ENCODE results near the gene FFAR2. TPM values are rescaled to one million over a fixed set of nuclear protein-coding genes. Genes with fewer than 3 reads are reported as not detected.
"Not testable (repeated sequence)": the region's sequence is repeated elsewhere in the genome, so short reads cannot be mapped to it uniquely, and the experiment has no call there.

FFAR2 gene
- total RNA-seq, 1 experiment from 2014 or later = not detected

- H3K27ac ChIP-seq (ENCODE audit: low read depth, low read length); BruUV-seq (replicated peaks); H2AFZ ChIP-seq (ENCODE audit: low read depth, low read length, poor library complexity, severe bottlenecking); H3K79me2 ChIP-seq (ENCODE audit: insufficient read depth, low read length); H3K4me2 ChIP-seq (ENCODE audit: low read length); H3K9ac ChIP-seq (ENCODE audit: low read length); H3K4me3 ChIP-seq (replicated peaks in 1 of 2; ENCODE audit: low read depth in 1 of 2, low read length in 2 of 2); H3K36me3 ChIP-seq (ENCODE audit: control insufficient read depth in 1 of 2, insufficient read depth in 2 of 2, low read length in 2 of 2); CTCF ChIA-PET; H3K27me3 ChIP-seq (ENCODE audit: insufficient read depth, low read length); H3K9me2 ChIP-seq (ENCODE audit: insufficient read depth); RAD21 ChIA-PET (ENCODE audit: low non-redundant PET in 1 of 2, low total read pairs in 2 of 2, uncharacterized antibody in 2 of 2, unreplicated experiment in 2 of 2); intact Hi-C loops (cut with micrococcal nuclease); H3K9me3 ChIP-seq (ENCODE audit: control insufficient read depth in 1 of 2, insufficient read depth in 1 of 2, low read depth in 1 of 2, low read length in 2 of 2); ATAC-seq; H3K4me1 ChIP-seq (ENCODE audit: control insufficient read depth in 1 of 2, insufficient read depth in 2 of 2, low read length in 2 of 2); H4K20me1 ChIP-seq (ENCODE audit: insufficient read depth); DNase-seq (ENCODE audit: low read depth, low spot score): not testable (repeated sequence)
- POLR2A ChIA-PET = interaction anchor here (1.6 kb wide), 1 partner anchor 14 kb away, joined by 3 read pairs; no protein-coding TSS in a partner anchor
Measured at GRCh38 chr19:35462956-35463355, 14.9 kb downstream of the FFAR2 start.

- H3K4me2 ChIP-seq (ENCODE audit: low read length) = no peak overlapping the region
- no peak overlapping the region for H2AFZ ChIP-seq (ENCODE audit: low read depth, low read length, poor library complexity, severe bottlenecking)
- no peaks in the 10 kb centered on the region for H3K79me2 ChIP-seq (ENCODE audit: insufficient read depth, low read length)
- BruUV-seq (replicated peaks) = no TSS peak
- no peak overlapping the region for H3K9ac ChIP-seq (ENCODE audit: low read length)
- ChIA-PET CTCF (interaction anchor here (0.9 kb wide), 1 partner anchor 113 kb away, joined by 3 read pairs; no protein-coding TSS in a partner anchor), POLR2A (no interaction called here), RAD21 (ENCODE audit: low non-redundant PET in 1 of 2, low total read pairs in 2 of 2, uncharacterized antibody in 2 of 2, unreplicated experiment in 2 of 2) (no interaction called here)
- intact Hi-C loops (cut with micrococcal nuclease) = no loop called here
- H3K27ac ChIP-seq (ENCODE audit: low read depth, low read length) = no peak overlapping the region
- no peak overlapping the region for H3K4me3 ChIP-seq (replicated peaks in 1 of 2; ENCODE audit: low read depth in 1 of 2, low read length in 2 of 2)
- no peaks in the 10 kb centered on the region for H3K9me2 ChIP-seq (ENCODE audit: insufficient read depth)
- H4K20me1 ChIP-seq (ENCODE audit: insufficient read depth) = no peaks in the 10 kb centered on the region
- no peaks in the 10 kb centered on the region for H3K4me1 ChIP-seq (ENCODE audit: control insufficient read depth in 1 of 2, insufficient read depth in 2 of 2, low read length in 2 of 2)
- no peaks in the 10 kb centered on the region for H3K27me3 ChIP-seq (ENCODE audit: insufficient read depth, low read length)
- no peaks in the 10 kb centered on the region for H3K36me3 ChIP-seq (ENCODE audit: control insufficient read depth in 1 of 2, insufficient read depth in 2 of 2, low read length in 2 of 2)
- no peak for TF ChIP-seq REST (IDR thresholded peaks at IDR 0.05; ENCODE audit: low read depth)
- TF ChIP-seq SP1 (IDR thresholded peaks at IDR 0.05; ENCODE audit: low read depth) = no peak
- no peaks in the 10 kb centered on the region for H3K9me3 ChIP-seq (ENCODE audit: control insufficient read depth in 1 of 2, insufficient read depth in 1 of 2, low read depth in 1 of 2, low read length in 2 of 2)
- ATAC-seq (no peak), DNase-seq (ENCODE audit: low read depth, low spot score) (no peak)
Measured at GRCh38 chr19:35466259-35466658, 18.2 kb downstream of the FFAR2 start.
